DND-41 (cell line): ENCODE measurements around the gene CCDC116.
A peak's percentile ranks its signal among the peaks of the same experiment; 100 is the strongest.
"Not testable (repeated sequence)": the region's sequence is repeated elsewhere in the genome, so short reads cannot be mapped to it uniquely, and the experiment has no call there.

ENCODE experiments used
- ATAC-seq: fragments of 200-7000 bp; cut with Tn5 transposase; 3 replicates; pipeline ENCODE4 v1.9.1; 2021; ENCODE audit warnings: low read depth; ENCODE audit not compliant: insufficient read depth
- DNase-seq: peaks from one replicate; pipeline ENCODE4 v3.0.0-alpha.2; 2020
- H2AFZ ChIP-seq: 2 replicates; pipeline ENCODE4 v1.6.0; 2012; ENCODE audit warnings: low read depth, low read length
- H3K27ac ChIP-seq: 2 replicates; pipeline ENCODE4 v1.5.1; 2012; ENCODE audit warnings: low read length, inconsistent platforms
- H3K27me3 ChIP-seq: fragments of 200-600 bp; sonication (generic); 2 replicates; pipeline ENCODE4 v1.6.0; 2012; ENCODE audit warnings: low read length, mild to moderate bottlenecking, inconsistent platforms; ENCODE audit not compliant: insufficient read depth, poor library complexity
- H3K36me3 ChIP-seq: 2 replicates; pipeline ENCODE4 v1.5.1; 2012; ENCODE audit warnings: low read length, inconsistent platforms; ENCODE audit not compliant: insufficient read depth
- H3K4me1 ChIP-seq: 2 replicates; pipeline ENCODE4 v1.5.1; 2012; ENCODE audit warnings: mild to moderate bottlenecking, low read length; ENCODE audit not compliant: insufficient read depth
- H3K4me2 ChIP-seq: 2 replicates; pipeline ENCODE4 v1.6.0; 2012; ENCODE audit warnings: mild to moderate bottlenecking, moderate library complexity, low read length, inconsistent platforms; ENCODE audit not compliant: insufficient read depth
- H3K4me3 ChIP-seq, 2 experiments: fragments of 200-600 bp in 1 of 2; shearing (Covaris generic) in 1 of 2; 2 replicates each; pipeline ENCODE4 v1.5.1; 2012 to 2016; ENCODE audit warnings: inconsistent platforms in 2 of 2, low read length in 2 of 2, mild to moderate bottlenecking in 2 of 2, low read depth in 1 of 2, moderate library complexity in 1 of 2
- H3K79me2 ChIP-seq: 2 replicates; pipeline ENCODE4 v1.6.0; 2012; ENCODE audit warnings: low read length, inconsistent platforms; ENCODE audit not compliant: insufficient read depth
- H3K9ac ChIP-seq: 2 replicates; pipeline ENCODE4 v1.6.0; 2012; ENCODE audit warnings: low read depth, mild to moderate bottlenecking, inconsistent platforms, low read length, moderate library complexity
- H3K9me3 ChIP-seq: 2 replicates; pipeline ENCODE4 v1.5.1; 2012; ENCODE audit warnings: low read length, moderate library complexity, mild to moderate bottlenecking, inconsistent platforms; ENCODE audit not compliant: insufficient read depth, severe bottlenecking
- H4K20me1 ChIP-seq: 2 replicates; pipeline ENCODE4 v1.6.0; 2012; ENCODE audit warnings: low read length; ENCODE audit not compliant: insufficient read depth
- CTCF ChIP-seq: IDR thresholded peaks from 2 replicates; pipeline ENCODE4 v1.5.1; 2012; ENCODE audit warnings: borderline replicate concordance, low read length, moderate library complexity, mild to moderate bottlenecking; ENCODE audit not compliant: poor library complexity, severe bottlenecking; ENCODE audit errors: extremely low read depth
- EZH2 ChIP-seq: IDR thresholded peaks from 3 replicates; pipeline ENCODE4 v1.6.1; 2012; ENCODE audit warnings: borderline replicate concordance, low read depth, mild to moderate bottlenecking, moderate library complexity, low read length, inconsistent platforms; ENCODE audit not compliant: severe bottlenecking

Gene CCDC116

GRCh38 chr22:21642584-21643448 lies 10.3 kb downstream of the CCDC116 start:
- Histone ChIP-seq H2AFZ (peak overlapping the region; percentile 91), H4K20me1 (peaks cover 15% of the 10 kb centered on the region)

GRCh38 chr22:21643533-21644357 lies 11.2 kb downstream of the CCDC116 start:
- H3K79me2 ChIP-seq: peaks cover 34% of the 10 kb centered on the region
- no peak for ATAC-seq
- no peak for DNase-seq
- H3K4me2 ChIP-seq: peak overlapping the region; percentile 80
- peak overlapping the region; percentile 93; the same call in 1 of the 2 replicates for H3K27ac ChIP-seq
- H3K36me3 ChIP-seq: peaks cover 36% of the 10 kb centered on the region
- peak overlapping the region; percentile 94 for H3K9ac ChIP-seq
- no peaks in the 10 kb centered on the region for H3K9me3 ChIP-seq
- H3K4me1 ChIP-seq: peaks cover 46% of the 10 kb centered on the region
- H3K4me3 ChIP-seq: peak overlapping the region; percentile 89 to 96; a peak in 3 of 4 replicates
- H3K27me3 ChIP-seq: no peaks in the 10 kb centered on the region
- H4K20me1 ChIP-seq: peaks cover 16% of the 10 kb centered on the region
- no peak overlapping the region for H2AFZ ChIP-seq
- TF ChIP-seq EZH2 (no peak), CTCF (peak; percentile 52)

More at GRCh38 chr22:21642584-21643448, 10.3 kb downstream of the CCDC116 start:
- H3K9ac ChIP-seq: peak overlapping the region; percentile 94
- peak overlapping the region; percentile 80 for H3K4me2 ChIP-seq
- no peaks in the 10 kb centered on the region for H3K27me3 ChIP-seq
- ATAC-seq (peak; percentile 34), DNase-seq (peak; percentile 77)
- H3K79me2 ChIP-seq: peaks cover 31% of the 10 kb centered on the region
- peak; percentile 84 for TF ChIP-seq CTCF
- no peak for TF ChIP-seq EZH2
- H3K4me1 ChIP-seq: peaks cover 45% of the 10 kb centered on the region
- H3K36me3 ChIP-seq: peaks cover 34% of the 10 kb centered on the region
- peak overlapping the region; percentile 89 to 96 for H3K4me3 ChIP-seq
- peak overlapping the region; percentile 93 for H3K27ac ChIP-seq
- no peaks in the 10 kb centered on the region for H3K9me3 ChIP-seq

DNA sequence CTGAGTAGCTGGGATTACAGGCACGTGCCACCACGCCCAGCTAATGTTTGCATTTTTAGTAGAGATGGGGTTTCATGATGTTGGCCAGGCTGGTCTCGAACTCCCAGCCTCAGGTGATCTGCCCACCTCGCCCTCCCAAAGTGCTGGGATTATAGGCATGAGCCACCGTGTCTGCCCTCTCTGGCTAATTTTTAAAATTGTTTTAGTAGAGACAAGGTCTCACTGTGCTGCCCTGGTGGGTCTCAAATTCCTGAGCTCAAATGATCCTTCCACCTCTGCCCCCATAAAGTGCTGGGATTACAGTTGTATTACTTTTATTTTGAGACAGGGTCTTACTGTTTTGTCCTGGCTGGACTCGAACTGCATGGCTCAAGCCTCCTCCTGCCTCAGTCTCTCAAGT lies 13.0 kb downstream of the CCDC116 start:
- Histone ChIP-seq H4K20me1 (peaks cover 18% of the 10 kb centered on the region), H3K4me1 (peaks cover 63% of the 10 kb centered on the region), H3K79me2 (peaks cover 46% of the 10 kb centered on the region), H3K36me3 (peaks cover 44% of the 10 kb centered on the region)
- H3K4me3 ChIP-seq, DNase-seq, H3K27ac ChIP-seq, H2AFZ ChIP-seq, H3K9ac ChIP-seq, H3K4me2 ChIP-seq, ATAC-seq, H3K9me3 ChIP-seq, H3K27me3 ChIP-seq: not testable (repeated sequence)
